MM.1S (cell line): ENCODE results near the gene LCLAT1.

Experiments used
- EZH2phosphoT487 ChIP-seq: fragments of 300-600 bp; sonication (generic); IDR thresholded peaks from 2 replicates; pipeline ENCODE4 v1.6.1; 2018; ENCODE audit warnings: antibody characterized with exemption, low read length
- TF ChIP-seq, protein P1 (sequence below): fragments of 300-600 bp; sonication (generic); IDR thresholded peaks from 2 replicates; pipeline ENCODE4 v1.5.1; 2016; ENCODE audit warnings: antibody characterized with exemption, low read length, mixed read lengths

DNA sequence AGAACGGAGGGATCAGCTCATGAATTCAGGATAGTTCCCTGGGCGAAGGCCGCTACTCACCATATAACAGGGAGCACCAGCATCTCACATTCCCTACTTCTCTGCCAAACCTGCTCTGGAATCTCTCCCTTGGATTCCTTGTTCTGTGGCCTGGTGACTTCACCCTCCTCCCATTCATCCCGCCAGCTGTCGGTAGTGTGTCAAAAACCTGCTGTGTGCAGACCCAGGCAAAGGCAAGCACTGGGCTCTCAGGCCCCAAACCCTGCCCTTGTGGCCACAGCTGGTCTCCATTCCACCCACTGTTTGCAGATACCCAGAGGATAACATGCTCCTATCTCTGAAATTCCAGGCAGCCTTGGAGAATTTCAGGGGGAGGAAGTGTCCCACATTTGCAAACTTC is 208.6 kb downstream of the LCLAT1 start:
- TF ChIP-seq, protein P1, sequence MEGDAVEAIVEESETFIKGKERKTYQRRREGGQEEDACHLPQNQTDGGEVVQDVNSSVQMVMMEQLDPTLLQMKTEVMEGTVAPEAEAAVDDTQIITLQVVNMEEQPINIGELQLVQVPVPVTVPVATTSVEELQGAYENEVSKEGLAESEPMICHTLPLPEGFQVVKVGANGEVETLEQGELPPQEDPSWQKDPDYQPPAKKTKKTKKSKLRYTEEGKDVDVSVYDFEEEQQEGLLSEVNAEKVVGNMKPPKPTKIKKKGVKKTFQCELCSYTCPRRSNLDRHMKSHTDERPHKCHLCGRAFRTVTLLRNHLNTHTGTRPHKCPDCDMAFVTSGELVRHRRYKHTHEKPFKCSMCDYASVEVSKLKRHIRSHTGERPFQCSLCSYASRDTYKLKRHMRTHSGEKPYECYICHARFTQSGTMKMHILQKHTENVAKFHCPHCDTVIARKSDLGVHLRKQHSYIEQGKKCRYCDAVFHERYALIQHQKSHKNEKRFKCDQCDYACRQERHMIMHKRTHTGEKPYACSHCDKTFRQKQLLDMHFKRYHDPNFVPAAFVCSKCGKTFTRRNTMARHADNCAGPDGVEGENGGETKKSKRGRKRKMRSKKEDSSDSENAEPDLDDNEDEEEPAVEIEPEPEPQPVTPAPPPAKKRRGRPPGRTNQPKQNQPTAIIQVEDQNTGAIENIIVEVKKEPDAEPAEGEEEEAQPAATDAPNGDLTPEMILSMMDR: no peak
- TF ChIP-seq EZH2phosphoT487: no peak
